Trophoblast cell (in vitro differentiated cells and primary cell): ENCODE data around the gene LPP.

ENCODE experiments used
- DNase-seq, 2 donors: peaks; one replicate each; pipeline ENCODE4 v3.0.0-alpha.2; 2016
- H2AFZ ChIP-seq: 2 replicates; pipeline ENCODE4 v1.6.1; 2013; ENCODE audit warnings: low read length, moderate library complexity, mild to moderate bottlenecking; ENCODE audit not compliant: insufficient read depth, poor library complexity
- H2AK5ac ChIP-seq: 2 replicates; pipeline ENCODE4 v1.6.1; 2013; ENCODE audit warnings: mild to moderate bottlenecking, low read length
- H2BK120ac ChIP-seq: 2 replicates; pipeline ENCODE4 v1.6.1; 2013; ENCODE audit warnings: low read length, mild to moderate bottlenecking, moderate library complexity; ENCODE audit not compliant: insufficient read depth, poor library complexity
- H2BK12ac ChIP-seq: 2 replicates; pipeline ENCODE4 v1.6.1; 2013; ENCODE audit warnings: mild to moderate bottlenecking, low read length, moderate library complexity
- H2BK5ac ChIP-seq: 2 replicates; pipeline ENCODE4 v1.6.1; 2013; ENCODE audit warnings: low read length, low read depth, moderate library complexity, mild to moderate bottlenecking; ENCODE audit not compliant: poor library complexity
- H3K14ac ChIP-seq: 2 replicates; pipeline ENCODE4 v1.6.1; 2013; ENCODE audit warnings: mild to moderate bottlenecking, low read length
- H3K18ac ChIP-seq: 2 replicates; pipeline ENCODE4 v1.6.1; 2013; ENCODE audit warnings: mild to moderate bottlenecking, low read length
- H3K23ac ChIP-seq: 2 replicates; pipeline ENCODE4 v1.6.1; 2013; ENCODE audit warnings: low read length
- H3K27ac ChIP-seq: 2 replicates; pipeline ENCODE4 v1.5.1; 2013; ENCODE audit warnings: low read depth, mild to moderate bottlenecking, inconsistent platforms, low read length, moderate library complexity
- H3K27me3 ChIP-seq: 2 replicates; pipeline ENCODE4 v1.6.1; 2013; ENCODE audit warnings: inconsistent platforms, mild to moderate bottlenecking, low read length, moderate library complexity; ENCODE audit not compliant: insufficient read depth
- H3K36me3 ChIP-seq, 2 experiments: 1 replicate in 1 of 2; 2 replicates in 1 of 2; pipeline ENCODE4 v1.6.1; 2013; ENCODE audit warnings: low read length in 2 of 2, mild to moderate bottlenecking in 2 of 2, moderate library complexity in 1 of 2; ENCODE audit not compliant: insufficient read depth in 2 of 2, control insufficient read depth in 1 of 2
- H3K4ac ChIP-seq: 2 replicates; pipeline ENCODE4 v1.6.1; 2013; ENCODE audit warnings: low read depth, mild to moderate bottlenecking, low read length, moderate library complexity
- H3K4me1 ChIP-seq, 2 experiments: 1 replicate in 1 of 2; 2 replicates in 1 of 2; pipeline ENCODE4 v1.6.1; 2013; ENCODE audit warnings: low read length in 2 of 2, mild to moderate bottlenecking in 2 of 2, moderate library complexity in 1 of 2; ENCODE audit not compliant: insufficient read depth in 2 of 2, control insufficient read depth in 1 of 2
- H3K4me2 ChIP-seq: 2 replicates; pipeline ENCODE4 v1.6.1; 2013; ENCODE audit warnings: inconsistent platforms, mild to moderate bottlenecking, low read length, moderate library complexity
- H3K4me3 ChIP-seq: 2 replicates; pipeline ENCODE4 v1.5.1; 2013; ENCODE audit warnings: mild to moderate bottlenecking, low read depth, low read length, inconsistent platforms
- H3K79me1 ChIP-seq: one replicate; pipeline ENCODE4 v1.6.1; 2013; ENCODE audit warnings: low read length
- H3K79me2 ChIP-seq: 2 replicates; pipeline ENCODE4 v1.6.1; 2013; ENCODE audit warnings: low read length, mild to moderate bottlenecking; ENCODE audit not compliant: control insufficient read depth, insufficient read depth, poor library complexity
- H3K9ac ChIP-seq: 2 replicates; pipeline ENCODE4 v1.6.1; 2013; ENCODE audit warnings: mild to moderate bottlenecking, low read length
- H3K9me3 ChIP-seq: 2 replicates; pipeline ENCODE4 v1.6.1; 2013; ENCODE audit warnings: low read depth, mild to moderate bottlenecking, control low read depth, inconsistent platforms, low read length; ENCODE audit not compliant: insufficient read depth
- H4K12ac ChIP-seq: 2 replicates; pipeline ENCODE4 v1.6.1; 2013; ENCODE audit warnings: low read depth, mild to moderate bottlenecking, low read length, moderate library complexity
- H4K8ac ChIP-seq: 2 replicates; pipeline ENCODE4 v1.6.1; 2013; ENCODE audit warnings: low read depth, mild to moderate bottlenecking, low read length, moderate library complexity
- H4K91ac ChIP-seq: one replicate; pipeline ENCODE4 v1.6.1; 2013; ENCODE audit warnings: low read depth, mild to moderate bottlenecking, low read length, moderate library complexity
- WGBS: extraction: QIAGEN DNeasy Blood & Tissue Kit; methylation state at CpG from one replicate; pipeline ENCODE4 v1.1.7; 2013; ENCODE audit warnings: missing lambda C conversion rate; ENCODE audit not compliant: insufficient read length, insufficient coverage; ENCODE audit errors: extremely low coverage; 5-methylcytosine and 5-hydroxymethylcytosine counted together

LPP gene

GRCh38 chr3:188589071-188589470 lies 435.1 kb downstream of the LPP start:
- H2BK120ac ChIP-seq = no peak overlapping the region
- H3K27ac ChIP-seq = no peak overlapping the region
- H3K4me3 ChIP-seq = no peak overlapping the region
- H2AFZ ChIP-seq = no peak overlapping the region
- H2BK5ac ChIP-seq = no peak overlapping the region
- no peaks in the 10 kb centered on the region for H3K9me3 ChIP-seq
- H3K36me3 ChIP-seq = no peaks in the 10 kb centered on the region
- H3K18ac ChIP-seq = no peak overlapping the region
- H3K23ac ChIP-seq = no peak overlapping the region
- H3K14ac ChIP-seq = no peak overlapping the region
- H4K8ac ChIP-seq = no peak overlapping the region
- DNase-seq = peak in 1 of 2 donors; percentile 9
- no CpG with 5 or more reads among the region's 2 CpGs for WGBS
- no peak overlapping the region for H3K4me2 ChIP-seq
- no peak overlapping the region for H2BK12ac ChIP-seq
- H4K12ac ChIP-seq = no peak overlapping the region
- no peaks in the 10 kb centered on the region for H3K27me3 ChIP-seq
- H3K79me2 ChIP-seq = no peaks in the 10 kb centered on the region
- H3K4ac ChIP-seq = no peak overlapping the region
- no peaks in the 10 kb centered on the region for H3K79me1 ChIP-seq
- no peak overlapping the region for H3K9ac ChIP-seq
- no peak overlapping the region for H2AK5ac ChIP-seq
- no peaks in the 10 kb centered on the region for H3K4me1 ChIP-seq
- no peak overlapping the region for H4K91ac ChIP-seq

GRCh38 chr3:188589771-188590170 lies 435.8 kb downstream of the LPP start:
- DNase-seq = no peak
- no peak overlapping the region for H2BK120ac ChIP-seq
- H3K79me2 ChIP-seq = no peaks in the 10 kb centered on the region
- H2BK5ac ChIP-seq = no peak overlapping the region
- WGBS = no CpG with 5 or more reads among the region's 2 CpGs
- no peaks in the 10 kb centered on the region for H3K27me3 ChIP-seq
- no peaks in the 10 kb centered on the region for H3K4me1 ChIP-seq
- no peak overlapping the region for H3K23ac ChIP-seq
- H2AK5ac ChIP-seq = no peak overlapping the region
- no peak overlapping the region for H3K9ac ChIP-seq
- H3K79me1 ChIP-seq = no peaks in the 10 kb centered on the region
- no peak overlapping the region for H3K14ac ChIP-seq
- no peak overlapping the region for H3K27ac ChIP-seq
- H3K4me3 ChIP-seq = no peak overlapping the region
- no peak overlapping the region for H2AFZ ChIP-seq
- no peak overlapping the region for H2BK12ac ChIP-seq
- no peak overlapping the region for H3K4me2 ChIP-seq
- H3K18ac ChIP-seq = no peak overlapping the region
- H4K91ac ChIP-seq = no peak overlapping the region
- no peak overlapping the region for H3K4ac ChIP-seq
- no peaks in the 10 kb centered on the region for H3K36me3 ChIP-seq
- H4K8ac ChIP-seq = no peak overlapping the region
- no peaks in the 10 kb centered on the region for H3K9me3 ChIP-seq
- H4K12ac ChIP-seq = no peak overlapping the region

GRCh38 chr3:188590557-188590956 lies 436.6 kb downstream of the LPP start:
- no peak overlapping the region for H3K18ac ChIP-seq
- no peaks in the 10 kb centered on the region for H3K9me3 ChIP-seq
- H3K79me1 ChIP-seq = peaks cover 2% of the 10 kb centered on the region
- no peak overlapping the region for H3K14ac ChIP-seq
- H4K91ac ChIP-seq = no peak overlapping the region
- no peaks in the 10 kb centered on the region for H3K27me3 ChIP-seq
- no peak overlapping the region for H3K27ac ChIP-seq
- no peak overlapping the region for H2AFZ ChIP-seq
- H2AK5ac ChIP-seq = no peak overlapping the region
- H3K4me2 ChIP-seq = no peak overlapping the region
- no peak overlapping the region for H3K23ac ChIP-seq
- H3K36me3 ChIP-seq = no peaks in the 10 kb centered on the region
- H2BK12ac ChIP-seq = no peak overlapping the region
- DNase-seq = no peak
- H3K4ac ChIP-seq = no peak overlapping the region
- no peak overlapping the region for H3K9ac ChIP-seq
- H3K4me3 ChIP-seq = no peak overlapping the region
- H3K4me1 ChIP-seq = peaks cover 0 to 2% of the 10 kb centered on the region in 2 experiments
- no peak overlapping the region for H4K8ac ChIP-seq
- no peak overlapping the region for H4K12ac ChIP-seq
- no peak overlapping the region for H2BK120ac ChIP-seq
- no peak overlapping the region for H2BK5ac ChIP-seq
- H3K79me2 ChIP-seq = no peaks in the 10 kb centered on the region

- Histone ChIP-seq H3K79me2 (no peaks in the 10 kb centered on the region), H3K36me3 (no peaks in the 10 kb centered on the region), H2AK5ac (no peak overlapping the region), H2BK120ac (no peak overlapping the region), H3K4me1 (peaks cover 0 to 2% of the 10 kb centered on the region in 2 experiments), H4K8ac (no peak overlapping the region), H2BK5ac (no peak overlapping the region), H3K79me1 (peaks cover 2% of the 10 kb centered on the region), H2AFZ (no peak overlapping the region), H3K9ac (no peak overlapping the region), H4K91ac (no peak overlapping the region), H3K27me3 (no peaks in the 10 kb centered on the region), H3K9me3 (no peaks in the 10 kb centered on the region), H4K12ac (no peak overlapping the region), H3K4ac (no peak overlapping the region), H3K27ac (peak overlapping the region; percentile 77), H3K14ac (no peak overlapping the region), H3K4me3 (no peak overlapping the region), H3K23ac (no peak overlapping the region), H2BK12ac (no peak overlapping the region), H3K4me2 (no peak overlapping the region), H3K18ac (no peak overlapping the region)
- WGBS = no CpG with 5 or more reads among the region's 2 CpGs
- peak; percentile 76 to 85 for DNase-seq
Observed at GRCh38 chr3:188594139-188594538, 440.2 kb downstream of the LPP start.
